Urinary bladder (tissue), 4 donors: ENCODE data around the gene PPP1R12B. TPM values are rescaled to one million over a fixed set of nuclear protein-coding genes. Genes with fewer than 3 reads are reported as not detected.
"Not testable (repeated sequence)": the region's sequence is repeated elsewhere in the genome, so short reads cannot be mapped to it uniquely, and the experiment has no call there.

Experiments used
- DNase-seq: peaks from one replicate; pipeline ENCODE4 v3.0.0-alpha.2; 2015; ENCODE audit errors: extremely low spot score
- H3K27ac ChIP-seq: one replicate; pipeline ENCODE4 v1.5.1; 2013; ENCODE audit warnings: low read depth, mild to moderate bottlenecking, moderate library complexity
- H3K36me3 ChIP-seq: one replicate; pipeline ENCODE4 v1.6.1; 2013; ENCODE audit warnings: mild to moderate bottlenecking, moderate library complexity; ENCODE audit not compliant: insufficient read depth
- H3K4me1 ChIP-seq: one replicate; pipeline ENCODE4 v1.6.1; 2013; ENCODE audit warnings: mild to moderate bottlenecking, moderate library complexity; ENCODE audit not compliant: insufficient read depth
- H3K4me3 ChIP-seq: one replicate; pipeline ENCODE4 v1.5.1; 2013; ENCODE audit warnings: low read depth, low read length
- WGBS: extraction: QIAGEN DNeasy Blood & Tissue Kit; methylation state at CpG from one replicate; pipeline ENCODE4 v1.1.7; 2013; 5-methylcytosine and 5-hydroxymethylcytosine counted together
- polyA plus RNA-seq: library from polyadenylated mRNA; stranded (reverse); fragments of 200-250 nt; gene quantifications from one replicate; pipeline ENCODE4 v1.2.3, GENCODE V29; 2013
- total RNA-seq: library from RNA; depleted of rRNA; stranded (reverse); fragments of >200 nt; gene quantifications from one replicate; pipeline ENCODE4 v1.2.3, GENCODE V29; 2014
- donor health status: healthy with polysubstance abuse.
- donor health status: healthy.

PPP1R12B gene
- total and polyA plus RNA-seq, 2 donors: 293 to 352 TPM

DNA sequence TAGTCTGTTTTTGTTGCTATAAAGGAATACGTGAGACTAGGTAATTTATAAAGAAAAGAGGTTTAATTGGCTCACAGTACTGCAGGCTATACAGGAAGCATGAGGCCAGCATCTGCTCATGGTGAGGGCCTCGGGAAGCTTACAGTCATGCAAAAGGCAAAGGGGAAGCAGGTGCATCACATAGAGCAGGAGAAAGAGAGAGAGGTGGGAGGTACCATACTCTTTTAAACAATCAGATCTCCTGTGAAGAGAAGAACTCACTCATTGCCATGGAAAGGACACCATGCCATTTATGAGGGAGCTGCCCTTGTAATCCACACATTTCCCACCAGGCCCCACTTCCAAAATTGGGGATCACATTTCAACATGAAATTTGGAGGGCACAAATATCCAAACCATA is 12.7 kb downstream of the PPP1R12B start:
- Histone ChIP-seq H3K4me3 (no peak overlapping the region), H3K4me1 (no peaks in the 10 kb centered on the region), H3K36me3 (no peaks in the 10 kb centered on the region), H3K27ac (no peak overlapping the region)
- WGBS: 90% methylated on average over 2 of the region's 2 CpGs
- DNase-seq: no peak

DNA sequence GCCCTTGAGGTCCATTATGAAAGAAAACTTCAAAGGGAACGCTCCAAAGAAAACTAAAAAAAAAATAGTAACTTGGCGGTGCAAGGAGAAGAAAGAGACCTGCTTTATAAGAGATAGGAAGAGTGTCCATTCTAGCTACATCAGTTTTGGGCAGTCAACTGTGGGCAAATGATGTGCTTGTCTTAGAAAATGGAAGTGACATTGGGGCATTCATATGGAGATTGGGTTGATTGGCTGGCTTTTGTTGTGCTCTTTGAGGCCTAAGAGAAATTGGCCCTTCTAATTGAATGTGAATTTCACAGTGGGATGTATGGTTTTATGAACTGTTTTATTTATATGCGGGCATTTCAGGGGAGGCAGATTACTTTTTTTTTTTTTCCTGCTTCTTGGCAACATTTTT is 13.2 kb downstream of the PPP1R12B start:
- Histone ChIP-seq H3K27ac (no peak overlapping the region), H3K4me1 (no peaks in the 10 kb centered on the region), H3K36me3 (no peaks in the 10 kb centered on the region), H3K4me3 (no peak overlapping the region)
- WGBS: 81% methylated on average over 3 of the region's 3 CpGs
- no peak for DNase-seq

DNA sequence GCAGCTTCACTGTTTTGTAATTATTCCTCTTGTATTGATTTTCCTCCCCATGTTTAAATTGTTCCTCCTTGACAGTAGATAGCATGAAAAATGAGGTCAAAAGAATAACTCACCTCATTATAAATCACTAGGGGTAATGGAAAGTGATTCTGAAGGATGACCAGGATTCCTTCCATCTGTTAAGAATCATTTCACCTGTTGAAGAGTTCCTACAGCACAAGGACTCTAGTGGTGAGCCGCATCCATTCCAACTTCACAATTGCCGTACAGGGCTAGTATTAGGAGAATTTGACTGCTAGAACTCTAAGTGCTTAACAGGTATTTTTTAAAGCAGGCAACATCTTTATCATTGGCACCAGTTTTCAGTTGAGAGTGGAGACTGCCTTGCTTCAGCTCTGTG is 13.7 kb downstream of the PPP1R12B start:
- Histone ChIP-seq H3K4me1 (no peaks in the 10 kb centered on the region), H3K27ac (no peak overlapping the region), H3K36me3 (no peaks in the 10 kb centered on the region), H3K4me3 (no peak overlapping the region)
- WGBS: 97% methylated on average over 2 of the region's 2 CpGs
- no peak for DNase-seq

DNA sequence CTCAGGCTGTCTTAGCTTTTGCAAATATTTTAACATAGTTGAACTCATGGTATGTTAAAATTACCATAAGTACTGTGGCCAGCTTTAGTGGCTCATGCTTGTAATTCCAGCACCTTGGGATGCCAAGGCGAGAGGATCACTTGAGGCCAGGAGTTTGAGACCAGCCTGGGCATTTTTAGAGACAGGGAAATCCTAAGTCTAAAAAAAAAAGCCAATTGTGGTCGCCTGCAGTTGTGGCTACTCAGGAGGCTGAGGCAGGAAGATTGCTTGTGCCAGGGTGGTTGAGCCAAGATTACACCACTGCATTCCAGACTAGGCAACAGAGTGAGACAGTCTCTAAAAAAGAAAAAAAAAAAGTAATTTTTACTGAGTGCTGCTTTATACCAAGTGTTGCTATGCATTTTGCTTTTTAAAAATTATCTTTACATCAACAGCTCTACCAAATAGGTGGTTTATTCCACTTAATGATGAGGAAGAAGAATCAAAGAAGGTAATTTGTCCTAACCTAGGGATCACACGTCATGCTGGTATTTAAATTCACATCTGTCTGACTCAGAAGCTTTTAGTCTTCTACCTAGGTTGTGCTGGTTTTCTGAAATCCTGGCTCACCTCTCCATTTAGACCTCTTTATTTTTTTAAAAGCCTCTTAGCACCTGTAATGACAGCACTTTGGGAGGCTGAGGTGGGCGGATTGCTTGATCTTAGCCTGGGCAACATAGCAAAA is 16.8 kb downstream of the PPP1R12B start:
- no peak overlapping the region for H3K27ac ChIP-seq
- H3K4me1 ChIP-seq: no peaks in the 10 kb centered on the region
- no peaks in the 10 kb centered on the region for H3K36me3 ChIP-seq
- whole genome bisulfite sequencing: 83% methylated on average over 4 of the region's 4 CpGs
- DNase-seq: no peak
- H3K4me3 ChIP-seq: no peak overlapping the region

DNA sequence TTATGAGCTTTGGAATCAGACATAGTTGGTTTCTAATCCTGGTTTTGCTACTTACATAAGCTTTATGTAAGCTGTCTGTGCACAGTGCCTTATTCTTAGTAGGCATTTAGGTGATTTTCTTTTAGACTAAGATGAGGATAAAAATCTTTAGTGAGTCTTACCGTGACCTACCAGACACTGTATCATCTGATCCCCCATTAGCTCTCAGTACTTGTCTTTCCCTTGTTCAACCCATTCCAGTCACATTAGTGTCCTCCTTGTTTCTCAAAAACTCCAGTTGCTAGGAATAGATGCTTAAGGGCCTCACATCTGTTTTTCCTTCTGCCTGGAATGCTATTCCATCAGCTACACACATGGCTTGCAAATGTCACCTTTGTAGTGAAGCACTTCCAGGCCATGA is 18.8 kb downstream of the PPP1R12B start:
- H3K36me3 ChIP-seq: no peaks in the 10 kb centered on the region
- DNase-seq: no peak

DNA sequence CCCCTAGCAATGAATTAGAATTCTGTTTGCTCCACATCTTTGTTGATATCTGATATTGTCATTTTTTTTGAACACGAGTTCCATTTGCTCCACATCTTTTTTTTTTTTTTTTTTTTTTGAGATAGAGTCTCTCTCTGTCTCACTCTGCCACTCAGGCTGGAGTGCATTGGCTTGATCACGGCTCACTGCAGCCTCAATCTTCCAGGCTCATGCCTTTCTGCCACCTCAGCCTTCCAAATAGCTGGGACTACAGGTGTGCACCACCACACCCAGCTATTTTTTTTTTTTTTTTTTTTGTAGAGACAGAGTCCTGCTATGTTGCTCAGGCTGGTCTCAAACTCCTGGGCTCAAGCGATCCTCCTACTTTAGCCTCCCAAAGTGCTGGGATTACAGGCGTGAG is 22.4 kb downstream of the PPP1R12B start:
- H3K36me3 ChIP-seq, H3K27ac ChIP-seq, H3K4me1 ChIP-seq, H3K4me3 ChIP-seq, DNase-seq: not testable (repeated sequence)
- WGBS: 95% methylated on average over 4 of the region's 4 CpGs

More for the DNA sequence above, 18.8 kb downstream of the PPP1R12B start:
- Histone ChIP-seq H3K4me1 (no peaks in the 10 kb centered on the region), H3K4me3 (no peak overlapping the region), H3K27ac (no peak overlapping the region)
- 75% methylated on average over 1 of the region's 1 CpG for WGBS

DNA sequence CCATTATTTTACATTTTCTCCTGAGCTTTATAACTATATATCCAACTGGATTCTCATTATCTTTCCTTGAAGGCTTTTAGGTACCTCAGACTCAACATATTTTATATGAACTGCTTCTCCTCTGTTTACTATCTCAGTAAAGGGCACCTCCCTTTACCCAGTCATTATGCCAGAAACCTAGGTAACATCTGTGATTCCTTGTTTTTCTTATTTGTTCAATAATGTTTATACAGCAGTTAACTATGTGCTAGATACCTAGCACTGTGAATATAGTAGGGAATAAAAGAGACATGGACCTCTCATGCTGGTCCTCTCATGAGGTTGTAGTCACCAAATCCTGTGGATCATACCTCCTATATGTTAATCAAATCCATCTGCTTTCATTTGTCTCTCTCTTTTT is 25.6 kb downstream of the PPP1R12B start:
- Histone ChIP-seq H3K4me3 (no peak overlapping the region), H3K36me3 (no peaks in the 10 kb centered on the region), H3K27ac (no peak overlapping the region), H3K4me1 (no peaks in the 10 kb centered on the region)
- no peak for DNase-seq

DNA sequence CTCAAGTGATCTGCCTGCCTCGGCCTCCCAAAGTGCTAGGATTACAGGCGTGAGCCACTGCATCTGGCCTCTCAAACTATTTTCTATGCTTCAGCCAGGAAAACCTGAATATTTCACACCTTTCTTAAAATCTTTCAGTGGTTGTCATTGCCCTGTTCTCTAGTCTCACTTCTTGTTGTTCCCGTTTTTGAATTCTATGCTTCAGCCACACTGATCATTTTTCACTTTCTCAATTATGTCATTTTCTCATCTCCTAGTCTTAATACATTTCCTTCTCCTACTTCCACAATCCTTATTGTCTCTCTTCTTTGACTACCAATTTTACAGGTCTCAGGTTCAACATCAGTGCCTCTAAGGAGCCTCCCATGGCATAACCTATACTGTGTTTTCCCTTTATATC is 26.7 kb downstream of the PPP1R12B start:
- 90% methylated on average over 3 of the region's 3 CpGs for WGBS
- H3K4me3 ChIP-seq, DNase-seq, H3K36me3 ChIP-seq, H3K27ac ChIP-seq, H3K4me1 ChIP-seq: not testable (repeated sequence)

DNA sequence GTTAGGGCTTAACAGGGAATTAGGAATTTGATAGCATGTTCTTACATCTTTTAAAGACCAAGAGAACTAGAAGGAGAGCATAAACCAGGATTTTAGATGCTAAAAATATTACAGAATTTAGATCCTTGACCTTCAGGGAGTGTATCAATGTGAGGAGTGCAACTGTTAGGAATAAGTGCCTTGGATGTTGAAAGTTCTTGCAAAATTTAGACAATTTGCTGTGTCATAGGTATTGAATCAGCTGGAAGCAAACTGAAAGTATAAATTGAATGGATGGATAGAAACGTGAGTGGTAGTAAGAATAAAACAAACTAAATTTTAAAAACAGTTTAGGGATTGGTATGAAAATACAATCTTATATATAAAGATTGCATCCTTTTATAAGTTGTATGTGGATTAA is 27.7 kb downstream of the PPP1R12B start:
- no peaks in the 10 kb centered on the region for H3K36me3 ChIP-seq
- H3K27ac ChIP-seq: no peak overlapping the region
- WGBS: 64% methylated on average over 1 of the region's 1 CpG
- no peak for DNase-seq
- no peak overlapping the region for H3K4me3 ChIP-seq
- H3K4me1 ChIP-seq: no peaks in the 10 kb centered on the region

DNA sequence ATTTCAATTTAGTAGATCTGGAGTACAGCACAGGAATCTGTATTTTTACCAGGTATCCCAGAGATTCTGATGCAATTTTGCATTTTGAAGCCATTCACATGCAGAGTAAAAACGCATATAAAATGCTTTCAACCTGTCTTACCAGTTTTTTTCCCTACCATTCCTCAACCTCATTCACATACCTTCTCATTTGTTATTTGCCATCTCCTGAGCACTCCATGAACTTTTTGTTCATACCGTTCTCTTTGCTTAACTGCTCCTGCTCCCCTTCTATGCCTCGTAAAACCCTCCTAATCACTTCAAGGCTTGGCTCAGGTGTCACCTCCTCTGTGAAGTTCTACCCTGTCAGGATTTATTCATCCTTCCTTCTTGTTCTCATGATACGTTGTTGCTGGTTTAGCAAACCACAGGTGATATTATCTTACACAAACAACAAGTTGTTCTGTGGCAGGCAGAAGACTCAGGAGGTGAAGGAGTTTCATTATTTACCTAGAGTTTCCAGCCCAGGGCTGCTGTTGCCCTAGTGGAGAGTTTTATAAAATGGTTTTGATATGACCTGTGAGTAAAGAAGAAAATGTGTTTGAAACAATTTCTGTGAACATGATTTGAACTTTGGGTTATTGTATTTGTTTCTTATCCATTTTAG is 31.5 kb downstream of the PPP1R12B start:
- H3K4me1 ChIP-seq, H3K4me3 ChIP-seq, DNase-seq, H3K36me3 ChIP-seq, H3K27ac ChIP-seq: not testable (repeated sequence)
- 56% methylated on average over 4 of the region's 4 CpGs for WGBS

DNA sequence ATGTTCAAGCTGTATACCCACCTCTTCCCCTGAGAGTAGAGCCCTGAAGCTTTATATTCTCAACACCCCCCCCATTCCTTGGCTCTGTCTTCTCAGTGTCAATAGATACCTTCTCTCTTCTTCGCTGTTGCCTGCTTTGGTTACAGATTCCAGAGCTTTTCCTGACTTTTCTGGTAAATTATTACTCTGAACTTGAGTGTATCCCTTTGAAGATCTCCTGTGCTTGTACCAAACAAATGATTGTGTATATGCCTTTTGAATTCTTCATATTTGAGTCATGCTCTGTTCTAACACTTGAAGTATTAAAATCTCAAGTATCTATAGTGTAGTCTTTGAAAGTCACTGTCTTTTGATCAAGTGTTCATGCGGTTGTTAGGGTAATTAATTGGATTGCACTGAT is 32.0 kb downstream of the PPP1R12B start:
- not testable (repeated sequence) for H3K4me3 ChIP-seq, H3K27ac ChIP-seq
- WGBS: 68% methylated on average over 2 of the region's 2 CpGs

DNA sequence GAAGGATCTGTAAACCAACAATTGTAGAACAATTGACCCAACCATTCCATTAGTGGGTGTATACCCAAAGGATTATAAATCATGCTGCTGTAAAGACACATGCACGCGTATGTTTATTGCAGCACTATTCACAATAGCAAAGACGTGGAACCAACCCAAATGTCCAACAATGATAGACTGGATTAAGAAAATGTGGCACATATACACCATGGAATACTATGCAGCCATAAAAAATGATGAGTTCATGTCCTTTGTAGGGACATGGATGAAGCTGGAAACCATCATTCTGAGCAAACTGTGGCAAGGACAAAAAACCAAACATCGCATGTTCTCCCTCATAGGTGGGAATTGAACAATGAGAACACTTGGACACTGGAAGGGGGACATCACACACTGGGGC is 33.4 kb downstream of the PPP1R12B start:
- H3K27ac ChIP-seq, DNase-seq, H3K4me3 ChIP-seq, H3K36me3 ChIP-seq, H3K4me1 ChIP-seq: not testable (repeated sequence)
- WGBS: 96% methylated on average over 4 of the region's 4 CpGs

More for the DNA sequence above, 32.0 kb downstream of the PPP1R12B start:
- DNase-seq, H3K36me3 ChIP-seq, H3K4me1 ChIP-seq: not testable (repeated sequence)

DNA sequence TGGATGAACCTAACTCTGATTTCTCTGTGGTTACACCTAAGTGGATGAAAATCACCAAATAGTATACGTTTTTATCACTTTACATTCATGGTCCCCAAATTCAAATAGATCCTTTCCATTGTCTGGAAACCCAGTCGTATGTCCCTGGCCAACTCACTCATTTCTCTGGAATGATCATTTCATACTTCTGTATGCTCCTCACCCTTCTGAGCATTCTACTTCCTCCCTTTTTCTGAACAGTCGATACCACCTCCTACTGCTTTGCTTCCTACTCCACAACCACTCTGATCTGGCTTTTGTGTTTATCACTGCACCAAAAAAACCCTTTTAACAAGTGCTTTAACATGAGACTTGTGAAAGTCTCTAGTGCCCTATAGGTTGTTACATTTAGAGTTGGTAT is 47.3 kb downstream of the PPP1R12B start:
- not testable (repeated sequence) for DNase-seq, H3K4me3 ChIP-seq, H3K27ac ChIP-seq, H3K4me1 ChIP-seq, H3K36me3 ChIP-seq
- 65% methylated on average over 3 of the region's 3 CpGs for WGBS

DNA sequence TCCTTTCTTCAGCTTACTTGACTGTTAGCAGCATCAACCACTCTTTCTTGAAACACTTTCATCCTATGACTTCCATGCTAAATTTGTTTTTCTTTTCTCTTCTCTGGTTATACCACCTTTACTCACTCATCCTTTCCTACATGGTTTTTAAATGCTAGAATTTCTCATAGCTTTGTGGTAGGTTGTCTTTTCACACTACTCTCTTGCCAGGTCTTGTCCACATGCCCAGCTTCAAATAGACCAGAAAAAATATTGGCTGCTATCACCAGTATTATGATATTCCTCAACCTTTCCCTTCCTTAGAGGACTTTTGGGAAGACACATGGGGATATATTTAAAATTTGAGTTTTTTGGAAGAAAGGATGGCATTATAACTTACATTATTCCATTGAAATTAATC is 48.8 kb downstream of the PPP1R12B start:
- Histone ChIP-seq H3K4me3 (no peak overlapping the region), H3K27ac (no peak overlapping the region), H3K4me1 (no peaks in the 10 kb centered on the region), H3K36me3 (no peaks in the 10 kb centered on the region)
- DNase-seq: no peak
